Measurements from ENCODE around the gene AKR7A2.

The AKR7A2 gene

DNA sequence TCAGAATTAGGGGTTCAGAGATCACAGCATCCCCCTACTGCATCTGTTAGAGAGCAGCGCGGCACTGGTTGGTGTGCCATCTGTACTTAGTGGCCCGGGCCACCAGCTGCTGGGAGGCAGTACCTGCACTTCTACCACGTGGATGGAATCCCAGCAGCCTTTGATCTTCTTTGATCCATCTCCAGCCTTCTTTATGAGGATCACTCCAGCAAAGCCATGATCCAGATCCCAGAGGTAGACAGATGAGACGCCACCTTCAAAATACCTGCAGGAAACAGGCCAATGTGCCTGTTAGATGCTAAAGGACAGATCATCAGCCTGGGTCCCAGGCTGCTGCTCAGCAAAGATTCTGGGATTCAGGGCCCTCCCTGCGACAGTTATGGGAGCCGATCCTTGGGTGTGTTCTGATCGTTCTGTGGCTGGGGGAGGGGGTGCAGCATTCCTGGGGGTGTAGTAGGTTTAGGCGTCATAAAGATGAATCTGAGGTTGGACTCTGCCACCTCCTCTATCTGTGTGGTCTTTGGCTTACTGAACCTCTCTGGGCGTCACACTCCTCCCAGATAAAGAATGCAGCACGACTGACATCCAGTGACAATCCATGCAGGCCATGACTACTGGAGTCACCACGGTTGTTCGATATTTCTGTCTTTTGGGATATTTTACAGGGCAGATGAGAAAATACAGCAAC is 45.5 kb upstream of the AKR7A2 start:
- DNase-seq (ENCODE audit: low read depth in 2 of 2): no peak
- TF ChIP-seq CTCF (IDR thresholded peaks at IDR 0.05; ENCODE audit: low read depth, low read length): no peak
- no peak overlapping the region for H3K4me3 ChIP-seq (replicated peaks in 1 of 2; ENCODE audit: low read depth in 2 of 2, low read length in 2 of 2)

DNA sequence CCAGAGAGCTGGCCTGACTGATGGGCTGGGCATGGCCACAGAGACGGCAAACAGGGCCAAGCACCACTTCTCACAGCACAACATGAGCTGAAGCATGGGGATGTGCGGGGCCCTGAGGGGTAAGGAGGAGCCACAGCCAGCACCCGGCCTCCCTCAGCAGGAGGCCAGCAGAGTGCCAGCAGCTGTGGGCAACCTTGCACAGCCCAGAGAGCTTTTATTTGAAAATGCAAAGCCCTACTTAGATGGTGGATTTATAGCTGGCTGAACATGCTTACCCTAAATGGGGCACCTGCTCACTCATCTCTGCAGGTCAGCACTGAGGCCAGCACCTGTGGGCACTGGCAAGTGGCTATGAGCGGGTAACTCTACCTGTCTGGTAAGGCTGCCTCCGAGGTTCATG is 44.3 kb upstream of the AKR7A2 start:
- H3K4me3 ChIP-seq (replicated peaks in 1 of 2; ENCODE audit: low read depth in 2 of 2, low read length in 2 of 2): no peak overlapping the region
- TF ChIP-seq CTCF (IDR thresholded peaks at IDR 0.05; ENCODE audit: low read depth, low read length): no peak

DNA sequence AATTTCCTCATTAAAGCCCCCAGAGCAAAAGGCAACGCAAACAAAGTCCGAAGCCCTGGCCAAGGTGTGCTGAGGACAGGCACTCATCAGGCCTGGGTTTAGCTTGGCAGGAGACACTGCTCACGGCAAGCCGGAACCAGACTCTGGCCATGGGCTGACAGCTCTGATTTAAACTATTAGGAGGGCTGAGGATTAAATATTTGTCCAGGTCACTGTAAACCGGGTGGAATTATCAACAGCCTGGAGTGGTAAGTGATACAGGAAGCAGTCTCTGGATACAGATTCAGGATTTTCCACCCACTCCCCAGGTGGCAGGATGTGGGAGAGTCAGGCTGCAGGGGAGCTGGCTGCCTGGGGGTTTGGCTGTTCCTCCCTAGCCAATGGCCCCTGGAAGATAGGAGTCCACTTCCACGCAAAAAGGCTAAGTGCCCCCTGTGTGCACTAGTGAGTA is 42.6 kb upstream of the AKR7A2 start:
- DNase-seq (ENCODE audit: low read depth in 2 of 2): no peak
- no peak for TF ChIP-seq CTCF (IDR thresholded peaks at IDR 0.05; ENCODE audit: low read depth, low read length)
- no peak overlapping the region for H3K4me3 ChIP-seq (replicated peaks in 1 of 2; ENCODE audit: low read depth in 2 of 2, low read length in 2 of 2)

More for the DNA sequence above, 44.3 kb upstream of the AKR7A2 start:
- DNase-seq (ENCODE audit: low read depth in 2 of 2): no peak

- no peak for TF ChIP-seq CTCF (IDR thresholded peaks at IDR 0.05; ENCODE audit: low read depth, low read length)
- no peak overlapping the region for H3K4me3 ChIP-seq (replicated peaks in 1 of 2; ENCODE audit: low read depth in 2 of 2, low read length in 2 of 2)
- no peak for DNase-seq (ENCODE audit: low read depth in 2 of 2)
Observed at GRCh38 chr1:19353596-19353995, 41.7 kb upstream of the AKR7A2 start.

DNA sequence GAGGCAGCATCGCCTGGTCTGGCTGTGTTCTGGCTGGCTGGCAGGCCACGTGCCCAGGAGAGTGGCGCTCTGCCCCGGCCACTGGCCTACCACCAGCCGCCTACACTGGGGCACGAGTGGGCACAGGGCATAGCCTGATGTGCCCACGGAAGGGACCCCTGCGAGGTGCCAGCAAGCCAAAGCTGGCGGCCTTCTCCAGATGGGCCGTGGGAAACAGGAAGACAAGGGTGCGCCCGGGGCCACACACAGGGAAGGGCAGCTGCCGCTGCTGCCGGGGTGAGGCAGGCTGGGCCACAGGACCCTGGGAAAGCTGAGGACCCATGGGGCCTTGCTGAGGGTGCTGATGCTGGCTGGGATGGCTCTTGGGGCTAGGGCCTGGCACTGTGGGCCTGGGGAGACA is 40.9 kb upstream of the AKR7A2 start:
- DNase-seq (ENCODE audit: low read depth in 2 of 2): no peak
- no peak for TF ChIP-seq CTCF (IDR thresholded peaks at IDR 0.05; ENCODE audit: low read depth, low read length)
- no peak overlapping the region for H3K4me3 ChIP-seq (replicated peaks in 1 of 2; ENCODE audit: low read depth in 2 of 2, low read length in 2 of 2)

- no peak overlapping the region for H3K4me3 ChIP-seq (replicated peaks in 1 of 2; ENCODE audit: low read depth in 2 of 2, low read length in 2 of 2)
- no peak for TF ChIP-seq CTCF (IDR thresholded peaks at IDR 0.05; ENCODE audit: low read depth, low read length)
Observed at GRCh38 chr1:19351873-19352272, 39.9 kb upstream of the AKR7A2 start.

DNA sequence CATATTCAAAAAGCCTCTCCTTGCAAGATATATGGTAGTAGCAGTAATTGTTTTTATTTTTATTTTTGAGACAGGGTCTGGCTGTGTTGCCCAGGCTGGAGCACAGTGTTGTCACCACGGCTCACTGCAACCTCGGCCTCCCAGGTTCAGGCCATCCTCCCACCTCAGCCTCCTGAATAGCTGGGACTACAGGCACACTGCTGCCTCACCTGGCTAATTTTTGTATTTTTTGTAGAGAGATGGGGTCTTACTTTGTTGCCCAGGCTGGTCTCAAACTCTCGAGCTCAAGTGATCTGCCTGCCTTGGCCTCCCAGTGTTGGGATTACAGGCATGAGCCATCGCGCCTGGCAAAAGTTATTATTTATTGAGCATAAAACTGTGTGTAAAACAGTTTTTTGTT is 38.6 kb upstream of the AKR7A2 start:
- no peak overlapping the region for H3K4me3 ChIP-seq (replicated peaks in 1 of 2; ENCODE audit: low read depth in 2 of 2, low read length in 2 of 2)
- no peak for TF ChIP-seq CTCF (IDR thresholded peaks at IDR 0.05; ENCODE audit: low read depth, low read length)
- no peak for DNase-seq (ENCODE audit: low read depth in 2 of 2)

More at GRCh38 chr1:19351873-19352272, 39.9 kb upstream of the AKR7A2 start:
- DNase-seq (ENCODE audit: low read depth in 2 of 2): no peak
